ENCODE data around the gene SHISA7. TPM values are rescaled to one million over a fixed set of nuclear protein-coding genes. Genes with fewer than 3 reads are reported as not detected.

Gene SHISA7
- total RNA-seq, 1 donor from 2014 or later, result not detected

DNA sequence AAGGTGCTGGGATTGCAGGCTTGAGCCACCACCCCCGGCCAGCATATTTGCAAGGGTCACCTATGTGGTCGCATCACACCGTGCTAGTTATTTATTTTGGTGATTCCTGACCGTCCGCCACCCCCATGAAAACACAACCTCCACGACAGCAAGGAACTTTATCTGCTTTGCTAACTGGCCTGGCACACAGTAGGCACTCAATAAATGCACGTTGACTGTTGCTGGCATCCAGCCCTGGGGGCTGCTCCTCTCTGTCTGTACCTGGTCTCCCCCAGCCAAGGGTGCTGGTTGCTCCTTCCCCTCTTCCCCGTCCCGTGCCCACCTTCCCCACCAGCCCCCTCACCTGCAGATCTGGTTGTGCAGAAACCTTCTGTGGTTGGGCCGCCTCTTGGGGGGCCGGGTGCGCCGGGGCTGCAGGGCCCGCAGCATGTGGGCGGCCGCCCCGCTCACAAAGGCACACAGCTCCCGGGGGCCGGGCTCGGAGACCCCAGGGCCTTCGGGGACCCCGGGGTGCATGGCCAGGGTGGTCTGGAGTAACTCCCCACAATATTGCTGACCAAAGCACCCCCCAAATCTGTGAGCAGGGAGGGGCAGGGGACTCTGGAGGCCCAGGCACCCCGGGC lies 21.1 kb upstream of the SHISA7 start:
- TF ChIP-seq, protein P1, sequence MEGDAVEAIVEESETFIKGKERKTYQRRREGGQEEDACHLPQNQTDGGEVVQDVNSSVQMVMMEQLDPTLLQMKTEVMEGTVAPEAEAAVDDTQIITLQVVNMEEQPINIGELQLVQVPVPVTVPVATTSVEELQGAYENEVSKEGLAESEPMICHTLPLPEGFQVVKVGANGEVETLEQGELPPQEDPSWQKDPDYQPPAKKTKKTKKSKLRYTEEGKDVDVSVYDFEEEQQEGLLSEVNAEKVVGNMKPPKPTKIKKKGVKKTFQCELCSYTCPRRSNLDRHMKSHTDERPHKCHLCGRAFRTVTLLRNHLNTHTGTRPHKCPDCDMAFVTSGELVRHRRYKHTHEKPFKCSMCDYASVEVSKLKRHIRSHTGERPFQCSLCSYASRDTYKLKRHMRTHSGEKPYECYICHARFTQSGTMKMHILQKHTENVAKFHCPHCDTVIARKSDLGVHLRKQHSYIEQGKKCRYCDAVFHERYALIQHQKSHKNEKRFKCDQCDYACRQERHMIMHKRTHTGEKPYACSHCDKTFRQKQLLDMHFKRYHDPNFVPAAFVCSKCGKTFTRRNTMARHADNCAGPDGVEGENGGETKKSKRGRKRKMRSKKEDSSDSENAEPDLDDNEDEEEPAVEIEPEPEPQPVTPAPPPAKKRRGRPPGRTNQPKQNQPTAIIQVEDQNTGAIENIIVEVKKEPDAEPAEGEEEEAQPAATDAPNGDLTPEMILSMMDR (IDR thresholded peaks at IDR 0.05; ENCODE audit: unreplicated experiment), result no peak
- Mint-ChIP-seq H3K4me1 (ENCODE audit: unreplicated experiment) (no peaks in the 10 kb centered on the region), H3K27me3 (ENCODE audit: unreplicated experiment) (peaks cover 13% of the 10 kb centered on the region), H3K36me3 (ENCODE audit: low read depth, unreplicated experiment) (no peaks in the 10 kb centered on the region), H3K9me3 (ENCODE audit: unreplicated experiment) (no peaks in the 10 kb centered on the region), H3K4me3 (ENCODE audit: unreplicated experiment) (no peak overlapping the region), H3K27ac (ENCODE audit: unreplicated experiment) (no peak overlapping the region)
- no peak for DNase-seq (ENCODE audit: low spot score)

DNA sequence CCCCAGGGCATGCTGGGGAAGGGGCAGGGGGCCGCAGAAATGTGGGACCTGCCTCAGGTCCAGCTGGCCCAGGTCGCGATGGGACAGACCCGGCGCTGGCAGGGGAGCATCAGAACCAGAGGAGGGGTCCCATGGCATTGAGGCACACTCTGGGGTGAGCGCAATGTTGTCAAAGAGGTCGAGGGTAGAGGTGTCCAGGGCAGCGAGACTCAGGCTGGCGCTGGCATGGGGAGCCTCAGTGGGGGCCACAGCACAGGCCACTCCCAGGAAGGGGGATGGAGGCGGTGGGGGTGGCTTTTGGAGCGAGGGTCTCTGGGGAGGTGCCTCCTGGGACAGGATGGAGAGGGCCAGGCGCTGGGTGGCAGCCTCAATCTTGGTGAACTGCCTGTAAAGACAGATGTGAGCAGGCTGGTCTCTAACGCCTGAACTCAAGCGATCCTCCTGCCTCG lies 20.5 kb upstream of the SHISA7 start:
- Mint-ChIP-seq H3K27me3 (ENCODE audit: unreplicated experiment) (peaks cover 13% of the 10 kb centered on the region), H3K27ac (ENCODE audit: unreplicated experiment) (no peak overlapping the region), H3K4me3 (ENCODE audit: unreplicated experiment) (no peak overlapping the region), H3K36me3 (ENCODE audit: low read depth, unreplicated experiment) (no peaks in the 10 kb centered on the region), H3K9me3 (ENCODE audit: unreplicated experiment) (no peaks in the 10 kb centered on the region), H3K4me1 (ENCODE audit: unreplicated experiment) (no peaks in the 10 kb centered on the region)
- no peak for DNase-seq (ENCODE audit: low spot score)
- TF ChIP-seq, protein P1 (IDR thresholded peaks at IDR 0.05; ENCODE audit: unreplicated experiment), result no peak

DNA sequence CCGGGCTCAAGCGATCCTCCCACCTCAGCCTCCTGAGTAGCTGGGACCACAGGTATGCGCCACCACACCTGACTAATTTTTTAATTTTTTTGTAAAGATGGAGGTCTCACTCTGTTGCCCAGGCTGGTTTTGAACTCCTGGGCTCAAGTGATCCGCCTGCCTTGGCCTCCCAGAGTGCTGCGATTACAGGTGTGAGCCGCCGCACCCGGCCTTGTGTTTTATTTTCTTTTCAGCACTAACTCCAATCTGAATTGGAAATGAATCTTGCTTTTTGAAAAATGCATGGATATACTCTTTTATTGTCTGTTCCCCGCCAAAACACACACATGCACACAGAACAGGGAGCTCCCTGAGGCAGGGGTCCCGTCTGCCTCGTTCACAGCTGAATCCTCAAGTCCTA lies 19.6 kb upstream of the SHISA7 start:
- Mint-ChIP-seq H3K27ac (ENCODE audit: unreplicated experiment) (no peak overlapping the region), H3K4me3 (ENCODE audit: unreplicated experiment) (peak overlapping the region; percentile 70), H3K4me1 (ENCODE audit: unreplicated experiment) (no peaks in the 10 kb centered on the region), H3K36me3 (ENCODE audit: low read depth, unreplicated experiment) (no peaks in the 10 kb centered on the region), H3K9me3 (ENCODE audit: unreplicated experiment) (no peaks in the 10 kb centered on the region), H3K27me3 (ENCODE audit: unreplicated experiment) (peaks cover 13% of the 10 kb centered on the region)
- TF ChIP-seq, protein P1 (IDR thresholded peaks at IDR 0.05; ENCODE audit: unreplicated experiment), result no peak
- no peak for DNase-seq (ENCODE audit: low spot score)

DNA sequence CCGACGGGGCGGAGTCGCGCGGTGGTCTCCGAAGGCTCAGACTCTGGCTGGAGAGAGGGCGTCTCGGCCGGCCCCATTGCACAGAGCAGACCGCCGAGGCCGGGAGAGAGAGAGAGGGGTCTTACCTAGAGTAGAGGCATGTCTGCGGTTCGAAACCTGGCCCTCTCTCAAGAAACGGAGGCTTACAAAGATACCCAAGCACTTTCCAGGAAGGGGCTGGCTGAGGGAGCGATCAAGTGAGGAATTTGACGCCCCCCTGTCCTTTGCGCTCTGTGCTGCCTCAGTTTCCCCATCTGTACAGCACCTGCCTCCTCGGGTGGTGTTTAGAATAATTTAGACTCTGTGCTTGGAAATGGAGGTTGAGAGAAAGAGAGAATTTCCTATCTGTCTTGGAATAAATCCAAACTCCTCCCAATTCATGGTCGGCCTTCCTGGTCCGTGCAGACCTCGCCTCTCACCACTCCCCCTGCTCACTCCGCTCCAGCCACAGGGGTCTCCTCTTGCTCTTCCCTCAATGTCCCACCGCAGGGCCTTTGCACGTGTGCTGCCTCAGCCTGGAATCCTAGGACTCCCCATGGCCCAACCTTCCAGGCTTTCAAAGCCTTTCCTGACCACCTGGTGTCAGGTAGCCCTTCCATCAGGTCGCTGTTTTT lies 19.0 kb upstream of the SHISA7 start:
- Mint-ChIP-seq H3K27ac (ENCODE audit: unreplicated experiment) (no peak overlapping the region), H3K4me3 (ENCODE audit: unreplicated experiment) (peak overlapping the region; percentile 90), H3K9me3 (ENCODE audit: unreplicated experiment) (no peaks in the 10 kb centered on the region), H3K36me3 (ENCODE audit: low read depth, unreplicated experiment) (no peaks in the 10 kb centered on the region), H3K4me1 (ENCODE audit: unreplicated experiment) (no peaks in the 10 kb centered on the region), H3K27me3 (ENCODE audit: unreplicated experiment) (peaks cover 12% of the 10 kb centered on the region)
- TF ChIP-seq, protein P1 (IDR thresholded peaks at IDR 0.05; ENCODE audit: unreplicated experiment), result no peak
- DNase-seq (ENCODE audit: low spot score), result no peak
